GM12873 (cell line): ENCODE results near the gene GPT2.

Experiments
- CTCF ChIP-seq: IDR thresholded peaks from 2 replicates; pipeline ENCODE4 v1.5.1; 2012; ENCODE audit warnings: low read depth, mild to moderate bottlenecking, moderate library complexity, low read length, control low read depth; ENCODE audit not compliant: insufficient read depth; ENCODE audit errors: missing control alignments

GPT2 gene

GRCh38 chr16:46904471-46904870 lies 20.3 kb downstream of the GPT2 start:
- TF ChIP-seq CTCF, result no peak

- TF ChIP-seq CTCF, result no peak
These were observed 22.3 kb downstream of the GPT2 start for GRCh38 chr16:46906360-46907060.

DNA sequence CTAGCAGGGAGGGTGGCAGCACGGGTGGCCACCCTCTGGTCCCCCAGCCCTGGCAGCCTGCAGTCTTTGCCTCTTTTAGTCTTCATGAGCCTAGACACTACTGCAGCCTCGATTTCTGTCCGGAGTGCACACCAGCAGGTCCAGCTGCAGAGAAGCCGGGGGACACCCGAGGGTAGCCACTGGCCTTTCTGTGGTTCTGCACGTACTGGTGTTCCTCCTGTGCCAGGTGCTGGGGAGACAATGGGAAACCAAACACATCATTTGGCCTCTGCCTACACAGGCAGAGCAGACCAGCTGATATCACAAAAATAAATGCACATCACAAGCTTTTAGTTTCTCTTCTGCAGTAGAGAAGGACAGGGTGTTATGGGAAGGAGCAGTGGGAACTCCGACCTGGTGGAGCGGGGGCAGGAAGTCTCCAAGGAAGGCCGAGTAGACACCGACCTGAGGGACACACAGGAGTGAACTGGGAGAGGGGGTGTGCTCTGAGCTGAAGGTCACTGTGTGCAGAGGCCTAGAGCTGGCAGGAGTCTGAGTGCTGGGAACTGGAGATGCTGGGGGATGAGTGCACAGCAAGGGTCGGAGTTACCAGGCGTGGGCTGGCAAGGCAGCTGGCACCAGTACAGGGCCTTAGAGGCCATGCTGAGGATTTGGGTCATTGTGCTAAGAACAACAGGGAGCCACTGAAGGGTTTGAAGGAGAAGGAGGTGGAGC lies 23.1 kb downstream of the GPT2 start:
- TF ChIP-seq CTCF, result no peak

DNA sequence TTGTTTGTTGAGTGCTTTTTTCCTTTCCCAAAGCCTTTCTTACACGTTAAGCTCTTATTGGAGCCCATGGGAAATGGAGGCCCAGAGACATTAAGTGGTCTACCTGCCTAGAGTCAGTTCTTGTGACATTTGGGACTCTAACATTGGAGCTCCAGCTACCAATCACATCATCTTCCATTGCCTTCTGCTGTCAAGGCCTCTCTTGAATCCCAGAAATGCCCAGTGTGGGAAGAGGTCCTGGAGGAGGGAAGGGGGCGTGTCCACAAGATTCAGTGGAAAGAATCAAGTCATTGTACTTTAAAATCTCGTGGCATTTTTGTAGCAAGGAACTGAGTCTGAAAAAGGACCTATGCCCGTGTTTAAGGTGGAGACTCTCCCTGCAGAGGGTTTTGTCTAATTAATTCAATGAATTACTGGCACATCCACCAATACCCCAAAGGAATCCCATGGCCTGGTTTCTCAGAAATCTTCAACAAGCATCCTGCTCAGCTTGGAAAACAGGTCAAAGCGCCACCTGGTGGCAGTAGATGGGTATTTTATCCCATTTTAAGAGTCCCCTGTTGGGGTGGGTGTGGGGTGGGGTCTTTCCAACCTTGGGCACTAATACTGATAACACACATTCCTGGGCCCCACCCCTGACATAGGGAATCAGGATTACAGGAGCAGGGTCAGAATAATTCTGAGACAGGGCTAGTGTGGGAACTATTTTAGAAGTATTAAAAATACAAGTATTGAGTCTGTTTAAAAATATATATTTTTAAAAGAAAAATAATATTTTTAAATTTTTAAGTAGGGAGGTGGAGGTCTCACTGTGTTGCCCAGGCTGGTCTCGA lies 24.6 kb downstream of the GPT2 start:
- TF ChIP-seq CTCF, result peak; percentile 70

GRCh38 chr16:46911038-46911437 lies 26.9 kb downstream of the GPT2 start:
- TF ChIP-seq CTCF, result no peak

GRCh38 chr16:46911650-46912049 lies 27.5 kb downstream of the GPT2 start:
- TF ChIP-seq CTCF, result no peak
